Fibroblast of villous mesenchyme (primary cell): Measurements from ENCODE around the gene PCSK4. TPM values are rescaled to one million over a fixed set of nuclear protein-coding genes. Genes with fewer than 3 reads are reported as not detected.

ENCODE experiments used
- DNase-seq: peaks from one replicate; pipeline ENCODE4 v3.0.0-alpha.2; 2010; ENCODE audit warnings: low read depth
- H3K4me3 ChIP-seq: 2 replicates; pipeline ENCODE4 v1.5.1; 2011; ENCODE audit warnings: low read depth, mild to moderate bottlenecking, low read length
- CTCF ChIP-seq: IDR thresholded peaks from 2 replicates; pipeline ENCODE4 v1.5.1; 2012; ENCODE audit warnings: low read depth, mild to moderate bottlenecking, low read length; ENCODE audit not compliant: insufficient read depth
- total RNA-seq: library from RNA; depleted of rRNA; stranded (reverse); fragments of >200 nt; gene quantifications from 2 replicates; pipeline ENCODE4 v1.2.3, GENCODE V29; 2012

Gene PCSK4
- total RNA-seq, 1 donor = 1.3 TPM

- H3K4me3 ChIP-seq = no peak overlapping the region
- TF ChIP-seq CTCF = no peak
- no peak for DNase-seq
These were observed 19.7 kb upstream of the PCSK4 start for GRCh38 chr19:1509602-1510441.

GRCh38 chr19:1508507-1508856 is 18.3 kb upstream of the PCSK4 start:
- no peak for TF ChIP-seq CTCF
- H3K4me3 ChIP-seq = no peak overlapping the region
- no peak for DNase-seq

- TF ChIP-seq CTCF = no peak
- H3K4me3 ChIP-seq = peak overlapping the region; percentile 59
- DNase-seq = peak; percentile 98
These were observed 17.8 kb upstream of the PCSK4 start for GRCh38 chr19:1507763-1508506.

- DNase-seq = no peak
- TF ChIP-seq CTCF = no peak
- H3K4me3 ChIP-seq = peak overlapping the region; percentile 59
These were observed 17.1 kb upstream of the PCSK4 start for GRCh38 chr19:1507192-1507660.

GRCh38 chr19:1505991-1506881 is 16.1 kb upstream of the PCSK4 start:
- no peak for TF ChIP-seq CTCF
- DNase-seq = no peak
- no peak overlapping the region for H3K4me3 ChIP-seq

- TF ChIP-seq CTCF = no peak
- no peak for DNase-seq
These were observed 14.9 kb upstream of the PCSK4 start for GRCh38 chr19:1505012-1505411.

More at GRCh38 chr19:1505012-1505411, 14.9 kb upstream of the PCSK4 start:
- H3K4me3 ChIP-seq = no peak overlapping the region
